Loucy (cell line): Measurements from ENCODE around the gene PRPF18.
A peak's percentile ranks its signal among the peaks of the same experiment; 100 is the strongest.

Experiments
- EZH2phosphoT487 ChIP-seq: fragments of 200-600 bp; IDR thresholded peaks from 2 replicates; pipeline ENCODE4 v1.6.1; 2018; ENCODE audit warnings: antibody characterized with exemption, mild to moderate bottlenecking, moderate library complexity, borderline replicate concordance
- TF ChIP-seq, protein P1 (sequence below): fragments of 200-600 bp; sonication (generic); conservative IDR thresholded peaks from 2 replicates; pipeline ENCODE4 v1.5.1; 2014; ENCODE audit warnings: mild to moderate bottlenecking, antibody characterized with exemption, low read length

DNA sequence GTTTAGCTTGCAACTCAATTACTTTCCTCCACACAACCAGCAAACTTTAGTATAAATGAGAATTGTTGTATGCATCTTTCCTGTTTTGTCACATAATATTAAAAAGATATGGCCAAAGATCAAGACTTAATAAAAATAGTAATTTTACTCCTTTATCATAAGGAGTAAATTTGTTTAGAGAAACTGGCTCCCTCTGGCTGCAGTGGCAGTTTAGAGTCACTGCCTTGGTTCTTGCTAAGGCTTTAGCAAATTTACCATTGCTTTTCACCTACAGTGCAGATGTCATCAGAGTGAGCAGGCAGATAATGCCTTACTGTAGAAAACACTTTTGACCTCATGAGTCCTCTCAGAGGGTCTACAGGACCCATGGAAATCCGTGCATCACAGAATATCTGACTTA lies 2.6 kb downstream of the PRPF18 start:
- TF ChIP-seq, protein P1, sequence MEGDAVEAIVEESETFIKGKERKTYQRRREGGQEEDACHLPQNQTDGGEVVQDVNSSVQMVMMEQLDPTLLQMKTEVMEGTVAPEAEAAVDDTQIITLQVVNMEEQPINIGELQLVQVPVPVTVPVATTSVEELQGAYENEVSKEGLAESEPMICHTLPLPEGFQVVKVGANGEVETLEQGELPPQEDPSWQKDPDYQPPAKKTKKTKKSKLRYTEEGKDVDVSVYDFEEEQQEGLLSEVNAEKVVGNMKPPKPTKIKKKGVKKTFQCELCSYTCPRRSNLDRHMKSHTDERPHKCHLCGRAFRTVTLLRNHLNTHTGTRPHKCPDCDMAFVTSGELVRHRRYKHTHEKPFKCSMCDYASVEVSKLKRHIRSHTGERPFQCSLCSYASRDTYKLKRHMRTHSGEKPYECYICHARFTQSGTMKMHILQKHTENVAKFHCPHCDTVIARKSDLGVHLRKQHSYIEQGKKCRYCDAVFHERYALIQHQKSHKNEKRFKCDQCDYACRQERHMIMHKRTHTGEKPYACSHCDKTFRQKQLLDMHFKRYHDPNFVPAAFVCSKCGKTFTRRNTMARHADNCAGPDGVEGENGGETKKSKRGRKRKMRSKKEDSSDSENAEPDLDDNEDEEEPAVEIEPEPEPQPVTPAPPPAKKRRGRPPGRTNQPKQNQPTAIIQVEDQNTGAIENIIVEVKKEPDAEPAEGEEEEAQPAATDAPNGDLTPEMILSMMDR = peak; percentile 39
- TF ChIP-seq EZH2phosphoT487 = no peak
